HFF-Myc (cell line): ENCODE measurements around the gene LGALS13.

ENCODE experiments used
- DNase-seq: peaks from one replicate; pipeline ENCODE4 v3.0.0-alpha.2; 2011; ENCODE audit warnings: low read depth; ENCODE audit errors: extremely low read depth
- H3K4me3 ChIP-seq: replicated peaks from 2 replicates; pipeline ENCODE4 v1.5.1; 2011; ENCODE audit warnings: low read depth, mild to moderate bottlenecking, control low read depth, low read length
- TF ChIP-seq, protein P1 (sequence below): IDR thresholded peaks from 2 replicates; pipeline ENCODE4 v1.5.1; 2012; ENCODE audit warnings: mild to moderate bottlenecking, low read depth, low read length, control low read depth; ENCODE audit errors: missing control alignments

LGALS13 gene

DNA sequence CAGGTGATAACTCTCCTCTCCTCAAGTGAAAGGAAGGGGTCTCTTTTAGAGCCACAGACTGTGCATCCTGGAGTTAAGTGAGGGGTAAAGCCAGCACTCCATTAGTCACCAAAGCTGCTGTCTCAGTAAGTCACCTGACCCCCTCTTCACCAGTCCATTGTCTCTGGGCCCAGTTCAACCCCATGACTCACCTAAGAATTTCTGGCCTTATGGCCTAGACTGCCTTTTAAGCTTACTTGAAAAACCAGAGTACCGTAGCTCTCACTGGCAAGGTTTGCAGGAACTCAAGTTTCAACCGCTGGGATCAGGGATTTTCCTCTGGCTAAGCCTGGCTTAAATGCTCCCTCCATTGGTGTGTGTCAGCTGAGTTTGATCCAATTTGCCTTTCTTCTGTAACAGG lies 38.9 kb upstream of the LGALS13 start:
- TF ChIP-seq, protein P1, sequence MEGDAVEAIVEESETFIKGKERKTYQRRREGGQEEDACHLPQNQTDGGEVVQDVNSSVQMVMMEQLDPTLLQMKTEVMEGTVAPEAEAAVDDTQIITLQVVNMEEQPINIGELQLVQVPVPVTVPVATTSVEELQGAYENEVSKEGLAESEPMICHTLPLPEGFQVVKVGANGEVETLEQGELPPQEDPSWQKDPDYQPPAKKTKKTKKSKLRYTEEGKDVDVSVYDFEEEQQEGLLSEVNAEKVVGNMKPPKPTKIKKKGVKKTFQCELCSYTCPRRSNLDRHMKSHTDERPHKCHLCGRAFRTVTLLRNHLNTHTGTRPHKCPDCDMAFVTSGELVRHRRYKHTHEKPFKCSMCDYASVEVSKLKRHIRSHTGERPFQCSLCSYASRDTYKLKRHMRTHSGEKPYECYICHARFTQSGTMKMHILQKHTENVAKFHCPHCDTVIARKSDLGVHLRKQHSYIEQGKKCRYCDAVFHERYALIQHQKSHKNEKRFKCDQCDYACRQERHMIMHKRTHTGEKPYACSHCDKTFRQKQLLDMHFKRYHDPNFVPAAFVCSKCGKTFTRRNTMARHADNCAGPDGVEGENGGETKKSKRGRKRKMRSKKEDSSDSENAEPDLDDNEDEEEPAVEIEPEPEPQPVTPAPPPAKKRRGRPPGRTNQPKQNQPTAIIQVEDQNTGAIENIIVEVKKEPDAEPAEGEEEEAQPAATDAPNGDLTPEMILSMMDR: no peak
- no peak overlapping the region for H3K4me3 ChIP-seq
- DNase-seq: no peak

DNA sequence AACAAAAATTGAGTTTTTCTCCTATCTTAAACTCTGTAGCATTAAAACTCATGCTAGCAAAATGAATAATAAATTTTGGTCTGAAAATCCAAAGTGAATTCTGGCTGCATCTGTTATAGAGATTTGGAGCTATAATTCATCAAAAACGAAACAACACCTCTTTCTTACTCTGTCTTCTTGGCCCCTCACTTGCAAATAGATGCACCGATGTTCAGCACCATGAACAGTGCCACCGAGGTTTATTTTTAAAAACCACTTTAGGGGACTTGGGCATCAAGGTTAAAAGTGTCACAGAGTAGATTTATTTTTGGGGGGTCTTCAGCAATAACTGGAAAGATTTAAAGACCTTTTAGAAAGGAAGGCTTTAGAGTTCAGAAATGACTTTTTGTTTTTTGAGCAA lies 36.3 kb upstream of the LGALS13 start:
- DNase-seq: no peak
- no peak overlapping the region for H3K4me3 ChIP-seq
- TF ChIP-seq, protein P1: no peak

DNA sequence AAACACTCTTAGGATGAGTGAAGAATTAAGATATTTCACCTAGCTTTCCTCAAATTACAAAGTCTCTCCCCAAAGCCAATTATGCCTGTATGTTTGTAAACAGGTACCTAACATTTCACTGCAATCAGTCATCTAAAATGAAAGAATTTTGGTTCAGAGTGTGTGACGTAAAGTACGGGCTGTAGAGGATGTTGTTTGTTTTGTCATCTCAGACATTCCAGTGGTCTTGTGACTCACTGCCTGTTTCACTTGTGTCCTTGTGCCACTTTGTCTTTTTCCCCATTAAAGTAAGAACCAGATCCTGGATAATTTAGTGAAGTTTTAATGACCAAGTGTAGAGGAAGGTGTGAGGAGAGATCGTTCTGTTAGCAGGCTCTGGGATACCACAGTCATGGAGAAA lies 33.7 kb upstream of the LGALS13 start:
- no peak overlapping the region for H3K4me3 ChIP-seq
- no peak for DNase-seq
- TF ChIP-seq, protein P1: no peak

DNA sequence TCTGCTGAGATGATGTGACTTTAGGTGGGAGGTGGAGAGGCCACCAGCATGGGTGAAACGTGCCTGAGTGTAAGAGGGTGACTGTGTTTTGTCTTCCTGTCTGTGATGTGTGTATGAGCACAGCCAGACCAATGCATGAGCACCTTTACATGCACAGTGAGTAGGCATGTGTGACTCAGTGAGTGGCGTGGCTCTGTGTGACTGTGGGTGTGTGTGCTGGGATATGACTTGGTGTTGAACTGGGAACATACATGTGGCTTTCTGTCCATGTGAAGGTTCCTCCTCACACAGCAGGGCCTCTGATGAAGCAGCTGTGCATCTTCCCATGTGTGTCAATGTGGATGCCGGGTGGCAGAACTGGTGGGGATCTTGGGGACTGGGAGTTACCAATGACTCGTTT lies 19.9 kb upstream of the LGALS13 start:
- no peak for DNase-seq
- no peak overlapping the region for H3K4me3 ChIP-seq

DNA sequence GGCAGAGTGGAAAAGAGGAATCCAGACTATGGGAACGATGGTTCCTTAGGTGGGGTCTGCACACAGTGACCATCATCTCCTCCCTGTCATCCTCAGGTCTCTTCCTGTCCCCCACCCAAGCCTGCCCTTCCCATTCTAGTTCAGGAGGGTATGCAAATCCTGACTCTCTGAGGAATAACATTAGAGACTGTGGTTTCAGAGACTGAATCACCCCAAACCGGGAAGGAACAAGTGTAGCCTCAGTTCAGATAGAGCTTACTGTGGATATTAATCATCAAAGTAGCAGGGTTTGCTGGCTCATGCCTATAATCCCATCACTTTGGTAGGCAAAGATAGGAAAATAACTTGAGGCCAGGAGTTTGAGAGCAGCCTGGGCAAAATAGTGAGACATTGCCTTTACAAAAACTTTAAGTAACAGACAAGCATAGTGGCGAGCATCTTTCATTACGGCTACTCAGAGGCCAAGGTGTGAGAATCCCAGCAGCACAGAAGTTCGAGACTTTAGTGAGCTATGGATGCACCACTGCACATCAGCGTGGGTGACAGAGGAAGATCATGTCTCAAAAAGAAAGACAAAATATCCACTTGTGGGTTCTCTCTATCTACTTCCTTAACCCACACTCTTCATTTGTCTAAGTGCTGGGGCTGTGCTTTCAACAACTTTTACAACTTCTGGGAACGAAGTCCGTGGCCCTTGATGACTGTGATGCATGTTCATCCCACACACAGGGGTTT lies 19.3 kb upstream of the LGALS13 start:
- TF ChIP-seq, protein P1: no peak
- H3K4me3 ChIP-seq: no peak overlapping the region
- no peak for DNase-seq

More for the DNA sequence above, 19.9 kb upstream of the LGALS13 start:
- TF ChIP-seq, protein P1: no peak

DNA sequence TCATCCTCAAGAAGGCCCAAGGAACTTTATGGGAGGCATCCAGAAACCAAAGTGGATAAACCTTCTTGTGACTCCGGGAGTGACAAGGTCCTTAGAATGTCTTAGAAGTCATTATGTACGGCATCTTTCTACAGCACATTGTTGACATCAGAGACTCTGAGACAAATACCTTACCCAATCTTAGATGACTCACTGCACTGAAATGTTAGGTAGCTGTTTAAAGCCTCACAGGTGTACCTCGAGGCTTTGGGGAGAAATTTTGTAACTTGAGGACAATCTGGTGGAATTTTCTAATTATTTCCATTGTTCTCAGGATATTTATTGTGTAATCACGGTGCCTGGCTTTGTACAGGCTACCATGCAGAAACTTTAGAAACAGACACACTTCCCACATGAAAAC lies 14.8 kb upstream of the LGALS13 start:
- DNase-seq: no peak
- no peak overlapping the region for H3K4me3 ChIP-seq
- TF ChIP-seq, protein P1: no peak

DNA sequence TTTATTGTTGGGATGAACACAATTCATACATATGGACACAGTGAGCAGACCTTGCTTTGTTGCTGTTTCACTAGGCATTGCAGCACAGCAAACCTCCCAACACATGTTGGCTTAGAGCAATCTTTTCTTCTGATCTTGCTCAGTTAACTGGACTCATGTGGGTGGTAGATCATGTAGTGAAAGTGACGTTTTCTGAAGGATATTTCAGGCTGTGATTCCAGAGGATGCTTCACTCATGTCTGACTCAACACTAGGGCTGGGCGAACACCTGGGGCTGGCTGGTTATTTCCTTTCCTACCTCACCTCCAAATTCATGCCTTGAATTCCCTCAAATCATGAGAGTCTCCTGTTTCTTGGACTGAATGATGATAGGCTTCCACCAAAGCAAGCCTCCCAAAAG lies 14.3 kb upstream of the LGALS13 start:
- DNase-seq: no peak
- TF ChIP-seq, protein P1: no peak
- no peak overlapping the region for H3K4me3 ChIP-seq
